ENCODE data around the gene RNF123.

GRCh38 chr3:49722896-49723295 is 33.5 kb downstream of the RNF123 start:
- TF ChIP-seq, protein P1, sequence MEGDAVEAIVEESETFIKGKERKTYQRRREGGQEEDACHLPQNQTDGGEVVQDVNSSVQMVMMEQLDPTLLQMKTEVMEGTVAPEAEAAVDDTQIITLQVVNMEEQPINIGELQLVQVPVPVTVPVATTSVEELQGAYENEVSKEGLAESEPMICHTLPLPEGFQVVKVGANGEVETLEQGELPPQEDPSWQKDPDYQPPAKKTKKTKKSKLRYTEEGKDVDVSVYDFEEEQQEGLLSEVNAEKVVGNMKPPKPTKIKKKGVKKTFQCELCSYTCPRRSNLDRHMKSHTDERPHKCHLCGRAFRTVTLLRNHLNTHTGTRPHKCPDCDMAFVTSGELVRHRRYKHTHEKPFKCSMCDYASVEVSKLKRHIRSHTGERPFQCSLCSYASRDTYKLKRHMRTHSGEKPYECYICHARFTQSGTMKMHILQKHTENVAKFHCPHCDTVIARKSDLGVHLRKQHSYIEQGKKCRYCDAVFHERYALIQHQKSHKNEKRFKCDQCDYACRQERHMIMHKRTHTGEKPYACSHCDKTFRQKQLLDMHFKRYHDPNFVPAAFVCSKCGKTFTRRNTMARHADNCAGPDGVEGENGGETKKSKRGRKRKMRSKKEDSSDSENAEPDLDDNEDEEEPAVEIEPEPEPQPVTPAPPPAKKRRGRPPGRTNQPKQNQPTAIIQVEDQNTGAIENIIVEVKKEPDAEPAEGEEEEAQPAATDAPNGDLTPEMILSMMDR (IDR thresholded peaks at IDR 0.05) = no peak
- TF ChIP-seq ZFX (IDR thresholded peaks at IDR 0.05; ENCODE audit: borderline replicate concordance) = no peak

All from 22Rv1 (cell line).